ENCODE results near the gene HELQ. TPM values are rescaled to one million over a fixed set of nuclear protein-coding genes. Genes with fewer than 3 reads are reported as not detected.

HELQ gene
- total and polyA plus RNA-seq, 2 experiments from 2014 or later, result 8.0 to 12.4 TPM

GRCh38 chr4:83390944-83391343, 64.7 kb downstream of the HELQ start:
- Histone ChIP-seq H3K4me3 (no peak overlapping the region), H3K79me2 (no peaks in the 10 kb centered on the region), H3K9me2 (replicated peaks; ENCODE audit: insufficient read depth) (no peaks in the 10 kb centered on the region), H3K9me3 (ENCODE audit: low read depth) (no peaks in the 10 kb centered on the region), H3K4me2 (no peak overlapping the region), H3K4me1 (ENCODE audit: insufficient read depth) (no peaks in the 10 kb centered on the region), H3K36me3 (replicated peaks; ENCODE audit: insufficient read depth, low read depth) (no peaks in the 10 kb centered on the region), H4K20me1 (ENCODE audit: insufficient read depth, poor library complexity, severe bottlenecking) (no peaks in the 10 kb centered on the region), H3K27me3 (no peaks in the 10 kb centered on the region), H2AFZ (no peak overlapping the region), H3K27ac (no peak overlapping the region)
- whole genome bisulfite sequencing (ENCODE audit: low lambda C conversion rate, missing lambda C conversion rate), result 77% methylated on average over 6 of the region's 6 CpGs
- no peak for TF ChIP-seq EZH2phosphoT487 (IDR thresholded peaks at IDR 0.05; ENCODE audit: low read depth, severe bottlenecking, unreplicated experiment)
- no peak for TF ChIP-seq EZH2 (IDR thresholded peaks at IDR 0.05; ENCODE audit: borderline replicate concordance)
- TF ChIP-seq, protein P1, sequence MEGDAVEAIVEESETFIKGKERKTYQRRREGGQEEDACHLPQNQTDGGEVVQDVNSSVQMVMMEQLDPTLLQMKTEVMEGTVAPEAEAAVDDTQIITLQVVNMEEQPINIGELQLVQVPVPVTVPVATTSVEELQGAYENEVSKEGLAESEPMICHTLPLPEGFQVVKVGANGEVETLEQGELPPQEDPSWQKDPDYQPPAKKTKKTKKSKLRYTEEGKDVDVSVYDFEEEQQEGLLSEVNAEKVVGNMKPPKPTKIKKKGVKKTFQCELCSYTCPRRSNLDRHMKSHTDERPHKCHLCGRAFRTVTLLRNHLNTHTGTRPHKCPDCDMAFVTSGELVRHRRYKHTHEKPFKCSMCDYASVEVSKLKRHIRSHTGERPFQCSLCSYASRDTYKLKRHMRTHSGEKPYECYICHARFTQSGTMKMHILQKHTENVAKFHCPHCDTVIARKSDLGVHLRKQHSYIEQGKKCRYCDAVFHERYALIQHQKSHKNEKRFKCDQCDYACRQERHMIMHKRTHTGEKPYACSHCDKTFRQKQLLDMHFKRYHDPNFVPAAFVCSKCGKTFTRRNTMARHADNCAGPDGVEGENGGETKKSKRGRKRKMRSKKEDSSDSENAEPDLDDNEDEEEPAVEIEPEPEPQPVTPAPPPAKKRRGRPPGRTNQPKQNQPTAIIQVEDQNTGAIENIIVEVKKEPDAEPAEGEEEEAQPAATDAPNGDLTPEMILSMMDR (IDR thresholded peaks at IDR 0.05; ENCODE audit: poor library complexity), result no peak
- DNase-seq (ENCODE audit: low spot score), result no peak

GRCh38 chr4:83389756-83390505, 65.7 kb downstream of the HELQ start:
- TF ChIP-seq, protein P1 (IDR thresholded peaks at IDR 0.05; ENCODE audit: poor library complexity), result no peak
- no peak for TF ChIP-seq EZH2 (IDR thresholded peaks at IDR 0.05; ENCODE audit: borderline replicate concordance)
- no peak for TF ChIP-seq EZH2phosphoT487 (IDR thresholded peaks at IDR 0.05; ENCODE audit: low read depth, severe bottlenecking, unreplicated experiment)
- no peaks in the 10 kb centered on the region for H3K9me3 ChIP-seq (ENCODE audit: low read depth)
- H3K4me3 ChIP-seq, result no peak overlapping the region
- no peaks in the 10 kb centered on the region for H3K27me3 ChIP-seq
- WGBS (ENCODE audit: low lambda C conversion rate, missing lambda C conversion rate), result 71% methylated on average over 8 of the region's 8 CpGs
- H3K27ac ChIP-seq, result no peak overlapping the region
- H3K36me3 ChIP-seq (replicated peaks; ENCODE audit: insufficient read depth, low read depth), result no peaks in the 10 kb centered on the region
- H3K9me2 ChIP-seq (replicated peaks; ENCODE audit: insufficient read depth), result no peaks in the 10 kb centered on the region
- H2AFZ ChIP-seq, result no peak overlapping the region
- no peak for DNase-seq (ENCODE audit: low spot score)
- H3K4me2 ChIP-seq, result no peak overlapping the region
- H3K79me2 ChIP-seq, result no peaks in the 10 kb centered on the region
- H4K20me1 ChIP-seq (ENCODE audit: insufficient read depth, poor library complexity, severe bottlenecking), result no peaks in the 10 kb centered on the region
- H3K4me1 ChIP-seq (ENCODE audit: insufficient read depth), result no peaks in the 10 kb centered on the region

- no peak overlapping the region for H3K4me3 ChIP-seq
- DNase-seq (ENCODE audit: low spot score), result no peak
- no peak overlapping the region for H2AFZ ChIP-seq
- H3K79me2 ChIP-seq, result no peaks in the 10 kb centered on the region
- H3K9me2 ChIP-seq (replicated peaks; ENCODE audit: insufficient read depth), result no peaks in the 10 kb centered on the region
- H3K36me3 ChIP-seq (replicated peaks; ENCODE audit: insufficient read depth, low read depth), result no peaks in the 10 kb centered on the region
- H3K4me2 ChIP-seq, result no peak overlapping the region
- no peaks in the 10 kb centered on the region for H3K4me1 ChIP-seq (ENCODE audit: insufficient read depth)
- 78% methylated on average over 8 of the region's 8 CpGs for whole genome bisulfite sequencing (ENCODE audit: low lambda C conversion rate, missing lambda C conversion rate)
- TF ChIP-seq EZH2 (IDR thresholded peaks at IDR 0.05; ENCODE audit: borderline replicate concordance), result no peak
- TF ChIP-seq, protein P1 (IDR thresholded peaks at IDR 0.05; ENCODE audit: poor library complexity), result no peak
- TF ChIP-seq EZH2phosphoT487 (IDR thresholded peaks at IDR 0.05; ENCODE audit: low read depth, severe bottlenecking, unreplicated experiment), result no peak
- no peak overlapping the region for H3K27ac ChIP-seq
- no peaks in the 10 kb centered on the region for H3K9me3 ChIP-seq (ENCODE audit: low read depth)
- H4K20me1 ChIP-seq (ENCODE audit: insufficient read depth, poor library complexity, severe bottlenecking), result no peaks in the 10 kb centered on the region
- no peaks in the 10 kb centered on the region for H3K27me3 ChIP-seq
Measured at GRCh38 chr4:83389037-83389720, 66.4 kb downstream of the HELQ start.
